ENCODE results near the gene GAS1.

DNA sequence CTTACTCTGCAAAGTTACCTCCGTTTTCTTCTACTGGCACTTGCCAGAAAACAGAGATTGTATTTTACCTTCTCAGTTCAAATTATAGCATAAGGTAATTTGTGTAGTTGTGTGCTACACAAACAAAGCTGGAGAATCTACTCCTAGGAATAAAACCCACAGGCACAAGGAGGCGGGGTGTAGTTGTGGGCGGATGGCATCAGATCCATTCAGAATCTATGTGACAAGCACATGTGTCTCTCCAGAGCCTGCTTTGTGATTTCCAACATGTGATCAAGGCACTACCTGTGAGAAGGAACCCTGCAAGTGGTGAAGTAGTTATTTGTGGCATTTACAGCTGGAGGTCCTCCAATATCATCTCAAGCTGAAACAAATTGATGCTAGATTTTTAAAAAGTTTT is 39.0 kb downstream of the GAS1 start:
- TF ChIP-seq, protein P1, sequence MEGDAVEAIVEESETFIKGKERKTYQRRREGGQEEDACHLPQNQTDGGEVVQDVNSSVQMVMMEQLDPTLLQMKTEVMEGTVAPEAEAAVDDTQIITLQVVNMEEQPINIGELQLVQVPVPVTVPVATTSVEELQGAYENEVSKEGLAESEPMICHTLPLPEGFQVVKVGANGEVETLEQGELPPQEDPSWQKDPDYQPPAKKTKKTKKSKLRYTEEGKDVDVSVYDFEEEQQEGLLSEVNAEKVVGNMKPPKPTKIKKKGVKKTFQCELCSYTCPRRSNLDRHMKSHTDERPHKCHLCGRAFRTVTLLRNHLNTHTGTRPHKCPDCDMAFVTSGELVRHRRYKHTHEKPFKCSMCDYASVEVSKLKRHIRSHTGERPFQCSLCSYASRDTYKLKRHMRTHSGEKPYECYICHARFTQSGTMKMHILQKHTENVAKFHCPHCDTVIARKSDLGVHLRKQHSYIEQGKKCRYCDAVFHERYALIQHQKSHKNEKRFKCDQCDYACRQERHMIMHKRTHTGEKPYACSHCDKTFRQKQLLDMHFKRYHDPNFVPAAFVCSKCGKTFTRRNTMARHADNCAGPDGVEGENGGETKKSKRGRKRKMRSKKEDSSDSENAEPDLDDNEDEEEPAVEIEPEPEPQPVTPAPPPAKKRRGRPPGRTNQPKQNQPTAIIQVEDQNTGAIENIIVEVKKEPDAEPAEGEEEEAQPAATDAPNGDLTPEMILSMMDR (optimal IDR thresholded peaks at IDR 0.05 in 1 of 3, IDR thresholded peaks at IDR 0.05 in 1 of 3, conservative IDR thresholded peaks at IDR 0.05 in 1 of 3; ENCODE audit: extremely low read depth in 1 of 3, insufficient read depth in 2 of 3, low read length in 3 of 3), result no peak
- TF ChIP-seq EZH2 (IDR thresholded peaks at IDR 0.05; ENCODE audit: low read length), result no peak
